Smooth muscle cell (in vitro differentiated cells): ENCODE measurements around the gene MERTK. TPM values are rescaled to one million over a fixed set of nuclear protein-coding genes. Genes with fewer than 3 reads are reported as not detected.

Source experiments
- DNase-seq: peaks from one replicate; lab custom pipeline; 2025; ENCODE audit not compliant: unreplicated experiment; lab: John Stamatoyannopoulos, UW
- H2AFZ ChIP-seq: fragments of 200-600 bp; sonication (generic); 2 replicates; pipeline ENCODE4 v1.6.0; 2016; ENCODE audit warnings: antibody characterized with exemption, low read depth, mild to moderate bottlenecking
- H3F3A ChIP-seq: fragments of 200-600 bp; sonication (generic); 2 replicates; pipeline ENCODE4 v1.6.0; 2017; ENCODE audit warnings: antibody characterized with exemption, low read depth
- H3K27ac ChIP-seq: fragments of 200-600 bp; sonication (generic); 2 replicates; pipeline ENCODE4 v1.5.1; 2016; ENCODE audit warnings: low read depth, mild to moderate bottlenecking
- H3K27me3 ChIP-seq: fragments of 200-600 bp; sonication (generic); 2 replicates; pipeline ENCODE4 v1.6.1; 2016; ENCODE audit warnings: low read depth, mild to moderate bottlenecking
- H3K36me3 ChIP-seq: fragments of 200-600 bp; sonication (generic); 2 replicates; pipeline ENCODE4 v1.5.1; 2016; ENCODE audit warnings: low read depth
- H3K4me1 ChIP-seq: fragments of 200-600 bp; sonication (generic); 2 replicates; pipeline ENCODE4 v1.5.1; 2016; ENCODE audit warnings: low read depth
- H3K4me2 ChIP-seq: fragments of 200-600 bp; sonication (generic); 2 replicates; pipeline ENCODE4 v1.6.0; 2016; ENCODE audit warnings: mild to moderate bottlenecking
- H3K4me3 ChIP-seq: fragments of 200-600 bp; sonication (generic); 2 replicates; pipeline ENCODE4 v1.5.1; 2016; ENCODE audit warnings: mild to moderate bottlenecking
- H3K79me2 ChIP-seq: fragments of 200-600 bp; sonication (generic); 2 replicates; pipeline ENCODE4 v1.6.0; 2016; ENCODE audit warnings: low read depth, mild to moderate bottlenecking
- H3K9ac ChIP-seq: fragments of 200-600 bp; sonication (generic); 2 replicates; pipeline ENCODE4 v1.6.0; 2016; ENCODE audit warnings: low read depth
- H3K9me3 ChIP-seq: fragments of 200-600 bp; sonication (generic); replicated peaks from 2 replicates; pipeline ENCODE4 v1.5.1; 2016; ENCODE audit warnings: low read depth
- H4K20me1 ChIP-seq: fragments of 200-600 bp; sonication (generic); 2 replicates; pipeline ENCODE4 v1.6.0; 2016; ENCODE audit warnings: low read depth
- CTCF ChIP-seq: fragments of 200-600 bp; sonication (generic); IDR thresholded peaks from 2 replicates; pipeline ENCODE4 v1.5.1; 2017; ENCODE audit warnings: borderline replicate concordance, mild to moderate bottlenecking, antibody characterized with exemption; ENCODE audit not compliant: insufficient read depth, poor library complexity, severe bottlenecking
- WGBS: methylation state at CpG from one replicate; pipeline ENCODE4 v1.1.7; 2016; ENCODE audit warnings: low lambda C conversion rate; 5-methylcytosine and 5-hydroxymethylcytosine counted together
- polyA plus RNA-seq: library from polyadenylated mRNA; unstranded; fragments of >200 nt; fragmentation: Nextera tagmentation; extraction: Ambion mirVana; gene quantifications from 2 replicates; pipeline ENCODE4 v1.2.1, GENCODE V29; 2016
- total RNA-seq: library from RNA; depleted of rRNA; stranded (reverse); fragments of >200 nt; gene quantifications from 2 replicates; pipeline ENCODE4 v1.2.3, GENCODE V29; 2014

Gene MERTK
- total and polyA plus RNA-seq, 2 experiments from 2014 or later = 5.1 to 9.4 TPM

GRCh38 chr2:111947219-111947618 lies 48.8 kb downstream of the MERTK start:
- WGBS = 96% methylated on average over 11 of the region's 11 CpGs
- no peaks in the 10 kb centered on the region for H3K36me3 ChIP-seq
- H3K4me3 ChIP-seq = no peak overlapping the region
- no peaks in the 10 kb centered on the region for H3K27me3 ChIP-seq
- peaks cover 4% of the 10 kb centered on the region for H4K20me1 ChIP-seq
- DNase-seq = no peak
- H3F3A ChIP-seq = no peaks in the 10 kb centered on the region
- no peaks in the 10 kb centered on the region for H3K4me1 ChIP-seq
- no peak overlapping the region for H3K9ac ChIP-seq
- no peak overlapping the region for H3K27ac ChIP-seq
- H3K9me3 ChIP-seq = no peaks in the 10 kb centered on the region
- TF ChIP-seq CTCF = no peak
- H3K4me2 ChIP-seq = no peak overlapping the region
- H2AFZ ChIP-seq = no peak overlapping the region
- H3K79me2 ChIP-seq = no peaks in the 10 kb centered on the region

- 98% methylated on average over 4 of the region's 4 CpGs for WGBS
Observed at GRCh38 chr2:111948832-111949231, 50.4 kb downstream of the MERTK start.

GRCh38 chr2:111950236-111950635 lies 51.8 kb downstream of the MERTK start:
- Histone ChIP-seq H3K36me3 (no peaks in the 10 kb centered on the region), H4K20me1 (peaks cover 4% of the 10 kb centered on the region), H3K9ac (no peak overlapping the region), H2AFZ (no peak overlapping the region), H3K4me1 (no peaks in the 10 kb centered on the region), H3F3A (no peaks in the 10 kb centered on the region), H3K79me2 (no peaks in the 10 kb centered on the region), H3K27ac (no peak overlapping the region), H3K4me3 (no peak overlapping the region), H3K27me3 (no peaks in the 10 kb centered on the region), H3K4me2 (no peak overlapping the region), H3K9me3 (no peaks in the 10 kb centered on the region)
- WGBS = 96% methylated on average over 1 of the region's 1 CpG
- no peak for DNase-seq
- TF ChIP-seq CTCF = no peak

More at GRCh38 chr2:111948832-111949231, 50.4 kb downstream of the MERTK start:
- Histone ChIP-seq H3K9ac (no peak overlapping the region), H3K79me2 (no peaks in the 10 kb centered on the region), H3K9me3 (no peaks in the 10 kb centered on the region), H3K4me1 (no peaks in the 10 kb centered on the region), H3F3A (no peaks in the 10 kb centered on the region), H3K4me3 (no peak overlapping the region), H3K27me3 (no peaks in the 10 kb centered on the region), H3K27ac (no peak overlapping the region), H4K20me1 (peaks cover 4% of the 10 kb centered on the region), H3K36me3 (no peaks in the 10 kb centered on the region), H2AFZ (no peak overlapping the region), H3K4me2 (no peak overlapping the region)
- no peak for DNase-seq
- TF ChIP-seq CTCF = no peak

GRCh38 chr2:111951486-111951885 lies 53.1 kb downstream of the MERTK start:
- H3F3A ChIP-seq = no peaks in the 10 kb centered on the region
- DNase-seq = no peak
- no peaks in the 10 kb centered on the region for H3K9me3 ChIP-seq
- no peaks in the 10 kb centered on the region for H3K79me2 ChIP-seq
- no peak overlapping the region for H3K4me2 ChIP-seq
- no peaks in the 10 kb centered on the region for H3K36me3 ChIP-seq
- H3K27ac ChIP-seq = no peak overlapping the region
- no peak overlapping the region for H3K9ac ChIP-seq
- 93% methylated on average over 2 of the region's 2 CpGs for WGBS
- H4K20me1 ChIP-seq = no peaks in the 10 kb centered on the region
- no peak for TF ChIP-seq CTCF
- no peak overlapping the region for H2AFZ ChIP-seq
- no peaks in the 10 kb centered on the region for H3K27me3 ChIP-seq
- no peaks in the 10 kb centered on the region for H3K4me1 ChIP-seq
- H3K4me3 ChIP-seq = no peak overlapping the region
